Liver (tissue), 9 donors: ENCODE results near the gene AFDN. TPM values are rescaled to one million over a fixed set of nuclear protein-coding genes. Genes with fewer than 3 reads are reported as not detected.

Experiments used
- DNase-seq: peaks from one replicate; pipeline ENCODE4 v3.0.0-alpha.2; 2017; ENCODE audit warnings: low spot score
- H3K27ac ChIP-seq, 2 donors: one replicate each; pipeline ENCODE4 v1.7.0; 2013; ENCODE audit warnings: inconsistent platforms in 2 of 2, low read length in 2 of 2, control low read depth in 1 of 2, low read depth in 1 of 2, mild to moderate bottlenecking in 1 of 2
- H3K27me3 ChIP-seq, 4 donors: one replicate each; pipeline versions ENCODE4 v1.6.1 to v1.7.0; 2013; ENCODE audit warnings: low read length in 3 of 4, inconsistent platforms in 1 of 4, mild to moderate bottlenecking in 1 of 4, moderate library complexity in 1 of 4; ENCODE audit not compliant: control insufficient read depth in 4 of 4, insufficient read depth in 4 of 4
- H3K36me3 ChIP-seq, 4 donors: one replicate each; pipeline versions ENCODE4 v1.6.1 to v1.7.0; 2013; ENCODE audit warnings: low read length in 3 of 4, mild to moderate bottlenecking in 3 of 4, low read depth in 1 of 4, moderate library complexity in 1 of 4; ENCODE audit not compliant: control insufficient read depth in 4 of 4, insufficient read depth in 3 of 4
- H3K4me1 ChIP-seq, 4 donors: one replicate each; pipeline versions ENCODE4 v1.6.1 to v1.7.0; 2013; ENCODE audit warnings: low read length in 3 of 4, mild to moderate bottlenecking in 3 of 4, moderate library complexity in 1 of 4; ENCODE audit not compliant: control insufficient read depth in 4 of 4, insufficient read depth in 4 of 4
- H3K4me3 ChIP-seq, 3 donors: one replicate each; pipeline versions ENCODE4 v1.6.1 to v1.7.0; 2013; ENCODE audit warnings: low read length in 3 of 3, control low read depth in 1 of 3, low read depth in 1 of 3, mild to moderate bottlenecking in 1 of 3
- H3K9ac ChIP-seq, 2 donors: one replicate each; pipeline ENCODE4 v1.7.0; 2013; ENCODE audit warnings: low read length in 2 of 2, mild to moderate bottlenecking in 2 of 2, moderate library complexity in 2 of 2, control low read depth in 1 of 2, low read depth in 1 of 2
- H3K9me3 ChIP-seq, 4 donors: one replicate each; pipeline versions ENCODE4 v1.6.1 to v1.7.0; 2013; ENCODE audit warnings: low read length in 3 of 4; ENCODE audit not compliant: control insufficient read depth in 4 of 4
- EGR1 ChIP-seq, 2 donors: IDR thresholded peaks; 2 replicates each; pipeline ENCODE4 v1.6.1; 2016 to 2018; ENCODE audit warnings: antibody characterized with exemption in 2 of 2, low read depth in 2 of 2
- FOXA1 ChIP-seq: IDR thresholded peaks from 2 replicates; pipeline ENCODE4 v1.6.1; 2016; ENCODE audit warnings: antibody characterized with exemption
- FOXA2 ChIP-seq: IDR thresholded peaks from 2 replicates; pipeline ENCODE4 v1.6.1; 2016; ENCODE audit warnings: antibody characterized with exemption
- GABPA ChIP-seq, 2 donors: IDR thresholded peaks in 1 of 2; conservative IDR thresholded peaks in 1 of 2; 2 replicates each; pipeline ENCODE4 v1.6.1; 2016; ENCODE audit warnings: antibody characterized with exemption in 2 of 2, mild to moderate bottlenecking in 1 of 2, moderate library complexity in 1 of 2
- HNF4A ChIP-seq, 2 donors: conservative IDR thresholded peaks; 2 replicates each; pipeline ENCODE4 v1.6.1; 2016; ENCODE audit warnings: antibody characterized with exemption in 2 of 2, mild to moderate bottlenecking in 2 of 2
- HNF4G ChIP-seq: IDR thresholded peaks from 2 replicates; pipeline ENCODE4 v1.6.1; 2016; ENCODE audit warnings: antibody characterized with exemption
- JUND ChIP-seq, 2 donors: IDR thresholded peaks; 2 replicates each; pipeline ENCODE4 v1.6.1; 2016; ENCODE audit warnings: antibody characterized with exemption in 2 of 2
- NR2F2 ChIP-seq: IDR thresholded peaks from 2 replicates; pipeline ENCODE4 v1.6.1; 2016; ENCODE audit warnings: antibody characterized with exemption
- RAD21 ChIP-seq, 2 donors: IDR thresholded peaks; 2 replicates each; pipeline ENCODE4 v1.6.1; 2016; ENCODE audit warnings: antibody characterized with exemption in 2 of 2, mild to moderate bottlenecking in 2 of 2
- RXRA ChIP-seq, 2 donors: IDR thresholded peaks; 2 replicates each; pipeline ENCODE4 v1.6.1; 2017 to 2018; ENCODE audit warnings: antibody characterized with exemption in 2 of 2, mild to moderate bottlenecking in 1 of 2
- SP1 ChIP-seq: IDR thresholded peaks from 2 replicates; pipeline ENCODE4 v1.6.1; 2018; ENCODE audit warnings: antibody characterized with exemption, mild to moderate bottlenecking
- TAF1 ChIP-seq: conservative IDR thresholded peaks from 2 replicates; pipeline ENCODE4 v1.6.1; 2016; ENCODE audit warnings: antibody characterized with exemption, mild to moderate bottlenecking
- YY1 ChIP-seq: IDR thresholded peaks from 2 replicates; pipeline ENCODE4 v1.6.1; 2016; ENCODE audit warnings: antibody characterized with exemption, mild to moderate bottlenecking
- polyA plus RNA-seq, 2 donors: library from polyadenylated mRNA; stranded (reverse) in 1 of 2; unstranded in 1 of 2; fragments of 200-250 nt in 1 of 2; fragments of >200 nt in 1 of 2; fragmentation: Nextera tagmentation in 1 of 2; extraction: Ambion mirVana in 1 of 2; gene quantifications; one replicate each; pipeline versions ENCODE4 v1.2.1 to v1.2.3, GENCODE V29; 2013 to 2015
- total RNA-seq, 2 donors: library from RNA; depleted of rRNA; stranded (reverse); fragments of >200 nt; gene quantifications; one replicate each; pipeline ENCODE4 v1.2.3, GENCODE V29; 2014
- TF ChIP-seq, protein P1 (sequence below): IDR thresholded peaks from 2 replicates; pipeline ENCODE4 v1.6.1; 2016; ENCODE audit warnings: antibody characterized with exemption
- TF ChIP-seq, protein P2 (sequence below): fragments of 150-350 bp; IDR thresholded peaks from 2 replicates; pipeline ENCODE4 v1.5.1; 2017; ENCODE audit warnings: improper control_type of control experiment, low read depth, low read length; ENCODE audit not compliant: missing input control
- TF ChIP-seq, protein P3 (sequence below): IDR thresholded peaks from 2 replicates; pipeline ENCODE4 v1.6.1; 2016; ENCODE audit warnings: antibody characterized with exemption
- TF ChIP-seq, protein P4 (sequence below): IDR thresholded peaks from 2 replicates; pipeline ENCODE4 v1.6.1; 2016; ENCODE audit warnings: antibody characterized with exemption
- TF ChIP-seq, protein P5 (sequence below): IDR thresholded peaks from 2 replicates; pipeline ENCODE4 v1.6.1; 2016; ENCODE audit warnings: antibody characterized with exemption, mild to moderate bottlenecking
- donor health status: healthy.
- donor health status: healthy.
- donor health status: healthy.
- donor health status: healthy.
- donor health status: healthy.

Gene AFDN
- total and polyA plus RNA-seq, 4 donors: 21.3 to 145 (median 29.3) TPM

DNA sequence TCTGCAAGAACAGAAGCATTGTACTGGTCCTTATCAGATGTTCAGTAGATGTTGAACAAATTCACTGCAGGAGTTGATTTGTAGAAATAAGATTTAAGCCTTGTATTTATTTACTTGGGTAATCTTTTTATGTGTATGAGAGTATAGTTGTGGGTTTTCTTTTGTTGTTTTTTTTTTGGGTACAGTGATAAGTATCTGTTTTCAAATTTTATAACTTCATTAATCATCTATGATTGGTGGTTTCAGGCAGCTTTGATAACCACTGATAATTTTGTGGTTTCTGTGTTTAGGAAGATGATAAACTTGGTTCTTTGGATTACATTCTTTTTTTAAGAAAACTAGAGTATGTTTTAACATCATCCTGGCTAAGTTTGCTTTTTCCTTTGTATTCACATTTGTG lies 2.8 kb downstream of the AFDN start:
- Histone ChIP-seq H3K27me3 (no peaks in the 10 kb centered on the region), H3K4me1 (peaks cover 7 to 39% (median 23%) of the 10 kb centered on the region in 4 donors), H3K4me3 (no peak overlapping the region)

More for the DNA sequence above, 2.8 kb downstream of the AFDN start:
- Histone ChIP-seq H3K27ac (no peak overlapping the region), H3K9ac (no peak overlapping the region), H3K36me3 (no peaks in the 10 kb centered on the region), H3K9me3 (no peaks in the 10 kb centered on the region)
- no peak for DNase-seq
- no peak for TF ChIP-seq EGR1 (IDR thresholded peaks at IDR 0.05; ENCODE audit: low read depth in 2 of 2)
- TF ChIP-seq SP1: no peak
- no peak for TF ChIP-seq FOXA1
- TF ChIP-seq, protein P1, sequence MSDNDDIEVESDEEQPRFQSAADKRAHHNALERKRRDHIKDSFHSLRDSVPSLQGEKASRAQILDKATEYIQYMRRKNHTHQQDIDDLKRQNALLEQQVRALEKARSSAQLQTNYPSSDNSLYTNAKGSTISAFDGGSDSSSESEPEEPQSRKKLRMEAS: no peak
- no peak for TF ChIP-seq JUND (IDR thresholded peaks at IDR 0.05)
- TF ChIP-seq RXRA (IDR thresholded peaks at IDR 0.05): no peak
- TF ChIP-seq, protein P2, sequence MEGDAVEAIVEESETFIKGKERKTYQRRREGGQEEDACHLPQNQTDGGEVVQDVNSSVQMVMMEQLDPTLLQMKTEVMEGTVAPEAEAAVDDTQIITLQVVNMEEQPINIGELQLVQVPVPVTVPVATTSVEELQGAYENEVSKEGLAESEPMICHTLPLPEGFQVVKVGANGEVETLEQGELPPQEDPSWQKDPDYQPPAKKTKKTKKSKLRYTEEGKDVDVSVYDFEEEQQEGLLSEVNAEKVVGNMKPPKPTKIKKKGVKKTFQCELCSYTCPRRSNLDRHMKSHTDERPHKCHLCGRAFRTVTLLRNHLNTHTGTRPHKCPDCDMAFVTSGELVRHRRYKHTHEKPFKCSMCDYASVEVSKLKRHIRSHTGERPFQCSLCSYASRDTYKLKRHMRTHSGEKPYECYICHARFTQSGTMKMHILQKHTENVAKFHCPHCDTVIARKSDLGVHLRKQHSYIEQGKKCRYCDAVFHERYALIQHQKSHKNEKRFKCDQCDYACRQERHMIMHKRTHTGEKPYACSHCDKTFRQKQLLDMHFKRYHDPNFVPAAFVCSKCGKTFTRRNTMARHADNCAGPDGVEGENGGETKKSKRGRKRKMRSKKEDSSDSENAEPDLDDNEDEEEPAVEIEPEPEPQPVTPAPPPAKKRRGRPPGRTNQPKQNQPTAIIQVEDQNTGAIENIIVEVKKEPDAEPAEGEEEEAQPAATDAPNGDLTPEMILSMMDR: no peak
- no peak for TF ChIP-seq FOXA2
- TF ChIP-seq HNF4G: no peak
- TF ChIP-seq RAD21 (IDR thresholded peaks at IDR 0.05): no peak
- no peak for TF ChIP-seq GABPA (IDR thresholded peaks at IDR 0.05 in 1 of 2, conservative IDR thresholded peaks at IDR 0.05 in 1 of 2)
- TF ChIP-seq, protein P3, sequence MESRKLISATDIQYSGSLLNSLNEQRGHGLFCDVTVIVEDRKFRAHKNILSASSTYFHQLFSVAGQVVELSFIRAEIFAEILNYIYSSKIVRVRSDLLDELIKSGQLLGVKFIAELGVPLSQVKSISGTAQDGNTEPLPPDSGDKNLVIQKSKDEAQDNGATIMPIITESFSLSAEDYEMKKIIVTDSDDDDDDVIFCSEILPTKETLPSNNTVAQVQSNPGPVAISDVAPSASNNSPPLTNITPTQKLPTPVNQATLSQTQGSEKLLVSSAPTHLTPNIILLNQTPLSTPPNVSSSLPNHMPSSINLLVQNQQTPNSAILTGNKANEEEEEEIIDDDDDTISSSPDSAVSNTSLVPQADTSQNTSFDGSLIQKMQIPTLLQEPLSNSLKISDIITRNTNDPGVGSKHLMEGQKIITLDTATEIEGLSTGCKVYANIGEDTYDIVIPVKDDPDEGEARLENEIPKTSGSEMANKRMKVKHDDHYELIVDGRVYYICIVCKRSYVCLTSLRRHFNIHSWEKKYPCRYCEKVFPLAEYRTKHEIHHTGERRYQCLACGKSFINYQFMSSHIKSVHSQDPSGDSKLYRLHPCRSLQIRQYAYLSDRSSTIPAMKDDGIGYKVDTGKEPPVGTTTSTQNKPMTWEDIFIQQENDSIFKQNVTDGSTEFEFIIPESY: no peak
- no peak for TF ChIP-seq TAF1
- no peak for TF ChIP-seq HNF4A (conservative IDR thresholded peaks at IDR 0.05)
- TF ChIP-seq, protein P4, sequence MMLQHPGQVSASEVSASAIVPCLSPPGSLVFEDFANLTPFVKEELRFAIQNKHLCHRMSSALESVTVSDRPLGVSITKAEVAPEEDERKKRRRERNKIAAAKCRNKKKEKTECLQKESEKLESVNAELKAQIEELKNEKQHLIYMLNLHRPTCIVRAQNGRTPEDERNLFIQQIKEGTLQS: no peak
- TF ChIP-seq NR2F2: no peak
- TF ChIP-seq, protein P5, sequence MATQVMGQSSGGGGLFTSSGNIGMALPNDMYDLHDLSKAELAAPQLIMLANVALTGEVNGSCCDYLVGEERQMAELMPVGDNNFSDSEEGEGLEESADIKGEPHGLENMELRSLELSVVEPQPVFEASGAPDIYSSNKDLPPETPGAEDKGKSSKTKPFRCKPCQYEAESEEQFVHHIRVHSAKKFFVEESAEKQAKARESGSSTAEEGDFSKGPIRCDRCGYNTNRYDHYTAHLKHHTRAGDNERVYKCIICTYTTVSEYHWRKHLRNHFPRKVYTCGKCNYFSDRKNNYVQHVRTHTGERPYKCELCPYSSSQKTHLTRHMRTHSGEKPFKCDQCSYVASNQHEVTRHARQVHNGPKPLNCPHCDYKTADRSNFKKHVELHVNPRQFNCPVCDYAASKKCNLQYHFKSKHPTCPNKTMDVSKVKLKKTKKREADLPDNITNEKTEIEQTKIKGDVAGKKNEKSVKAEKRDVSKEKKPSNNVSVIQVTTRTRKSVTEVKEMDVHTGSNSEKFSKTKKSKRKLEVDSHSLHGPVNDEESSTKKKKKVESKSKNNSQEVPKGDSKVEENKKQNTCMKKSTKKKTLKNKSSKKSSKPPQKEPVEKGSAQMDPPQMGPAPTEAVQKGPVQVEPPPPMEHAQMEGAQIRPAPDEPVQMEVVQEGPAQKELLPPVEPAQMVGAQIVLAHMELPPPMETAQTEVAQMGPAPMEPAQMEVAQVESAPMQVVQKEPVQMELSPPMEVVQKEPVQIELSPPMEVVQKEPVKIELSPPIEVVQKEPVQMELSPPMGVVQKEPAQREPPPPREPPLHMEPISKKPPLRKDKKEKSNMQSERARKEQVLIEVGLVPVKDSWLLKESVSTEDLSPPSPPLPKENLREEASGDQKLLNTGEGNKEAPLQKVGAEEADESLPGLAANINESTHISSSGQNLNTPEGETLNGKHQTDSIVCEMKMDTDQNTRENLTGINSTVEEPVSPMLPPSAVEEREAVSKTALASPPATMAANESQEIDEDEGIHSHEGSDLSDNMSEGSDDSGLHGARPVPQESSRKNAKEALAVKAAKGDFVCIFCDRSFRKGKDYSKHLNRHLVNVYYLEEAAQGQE: no peak
- no peak for TF ChIP-seq YY1
